SK-N-SH (cell line): ENCODE measurements around the gene CCDC198.

ENCODE experiments used
- CTCF ChIP-seq: fragments of 200-600 bp; sonication (generic); IDR thresholded peaks from 2 replicates; pipeline ENCODE4 v1.6.1; 2017; ENCODE audit warnings: antibody characterized with exemption, mild to moderate bottlenecking, moderate library complexity
- EP300 ChIP-seq, 2 experiments: IDR thresholded peaks; 2 replicates each; pipeline versions ENCODE4 v1.4.0 to v1.6.1; 2012; ENCODE audit warnings: borderline replicate concordance in 1 of 2, low read depth in 1 of 2, low read length in 1 of 2
- JUND ChIP-seq: IDR thresholded peaks from 2 replicates; pipeline ENCODE4 v1.4.0; 2012
- NFIC ChIP-seq: IDR thresholded peaks from 2 replicates; pipeline ENCODE4 v1.4.0; 2012; ENCODE audit warnings: borderline replicate concordance
- TEAD4 ChIP-seq: IDR thresholded peaks from 2 replicates; pipeline ENCODE4 v1.4.0; 2012; ENCODE audit warnings: mild to moderate bottlenecking, borderline replicate concordance; ENCODE audit not compliant: insufficient read depth

- TF ChIP-seq TEAD4 (no peak), JUND (no peak), CTCF (no peak), EP300 (IDR thresholded peaks at IDR 0.05; ENCODE audit: borderline replicate concordance in 1 of 2, low read depth in 1 of 2, low read length in 1 of 2) (no peak), NFIC (no peak)
Measured at GRCh38 chr14:57526942-57527341, 33.3 kb upstream of the CCDC198 start.
